Smooth muscle cell (in vitro differentiated cells): Measurements from ENCODE around the gene BMP8A. TPM values are rescaled to one million over a fixed set of nuclear protein-coding genes. Genes with fewer than 3 reads are reported as not detected.

ENCODE experiments used
- DNase-seq: peaks from one replicate; lab custom pipeline; 2025; ENCODE audit not compliant: unreplicated experiment; lab: John Stamatoyannopoulos, UW
- H2AFZ ChIP-seq: fragments of 200-600 bp; sonication (generic); 2 replicates; pipeline ENCODE4 v1.6.0; 2016; ENCODE audit warnings: antibody characterized with exemption, low read depth, mild to moderate bottlenecking
- H3F3A ChIP-seq: fragments of 200-600 bp; sonication (generic); 2 replicates; pipeline ENCODE4 v1.6.0; 2017; ENCODE audit warnings: antibody characterized with exemption, low read depth
- H3K27ac ChIP-seq: fragments of 200-600 bp; sonication (generic); 2 replicates; pipeline ENCODE4 v1.5.1; 2016; ENCODE audit warnings: low read depth, mild to moderate bottlenecking
- H3K27me3 ChIP-seq: fragments of 200-600 bp; sonication (generic); 2 replicates; pipeline ENCODE4 v1.6.1; 2016; ENCODE audit warnings: low read depth, mild to moderate bottlenecking
- H3K36me3 ChIP-seq: fragments of 200-600 bp; sonication (generic); 2 replicates; pipeline ENCODE4 v1.5.1; 2016; ENCODE audit warnings: low read depth
- H3K4me1 ChIP-seq: fragments of 200-600 bp; sonication (generic); 2 replicates; pipeline ENCODE4 v1.5.1; 2016; ENCODE audit warnings: low read depth
- H3K4me2 ChIP-seq: fragments of 200-600 bp; sonication (generic); 2 replicates; pipeline ENCODE4 v1.6.0; 2016; ENCODE audit warnings: mild to moderate bottlenecking
- H3K4me3 ChIP-seq: fragments of 200-600 bp; sonication (generic); 2 replicates; pipeline ENCODE4 v1.5.1; 2016; ENCODE audit warnings: mild to moderate bottlenecking
- H3K79me2 ChIP-seq: fragments of 200-600 bp; sonication (generic); 2 replicates; pipeline ENCODE4 v1.6.0; 2016; ENCODE audit warnings: low read depth, mild to moderate bottlenecking
- H3K9ac ChIP-seq: fragments of 200-600 bp; sonication (generic); 2 replicates; pipeline ENCODE4 v1.6.0; 2016; ENCODE audit warnings: low read depth
- H3K9me3 ChIP-seq: fragments of 200-600 bp; sonication (generic); replicated peaks from 2 replicates; pipeline ENCODE4 v1.5.1; 2016; ENCODE audit warnings: low read depth
- H4K20me1 ChIP-seq: fragments of 200-600 bp; sonication (generic); 2 replicates; pipeline ENCODE4 v1.6.0; 2016; ENCODE audit warnings: low read depth
- WGBS: methylation state at CpG from one replicate; pipeline ENCODE4 v1.1.7; 2016; ENCODE audit warnings: low lambda C conversion rate; 5-methylcytosine and 5-hydroxymethylcytosine counted together
- polyA plus RNA-seq: library from polyadenylated mRNA; unstranded; fragments of >200 nt; fragmentation: Nextera tagmentation; extraction: Ambion mirVana; gene quantifications from 2 replicates; pipeline ENCODE4 v1.2.1, GENCODE V29; 2016
- total RNA-seq: library from RNA; depleted of rRNA; stranded (reverse); fragments of >200 nt; gene quantifications from 2 replicates; pipeline ENCODE4 v1.2.3, GENCODE V29; 2014
- TF ChIP-seq, protein P1 (sequence below): fragments of 200-600 bp; sonication (generic); IDR thresholded peaks from 2 replicates; pipeline ENCODE4 v1.5.1; 2017; ENCODE audit warnings: borderline replicate concordance, mild to moderate bottlenecking, antibody characterized with exemption; ENCODE audit not compliant: insufficient read depth, poor library complexity, severe bottlenecking

Gene BMP8A
- total and polyA plus RNA-seq, 2 experiments from 2014 or later: 0.10 to 1.4 TPM

DNA sequence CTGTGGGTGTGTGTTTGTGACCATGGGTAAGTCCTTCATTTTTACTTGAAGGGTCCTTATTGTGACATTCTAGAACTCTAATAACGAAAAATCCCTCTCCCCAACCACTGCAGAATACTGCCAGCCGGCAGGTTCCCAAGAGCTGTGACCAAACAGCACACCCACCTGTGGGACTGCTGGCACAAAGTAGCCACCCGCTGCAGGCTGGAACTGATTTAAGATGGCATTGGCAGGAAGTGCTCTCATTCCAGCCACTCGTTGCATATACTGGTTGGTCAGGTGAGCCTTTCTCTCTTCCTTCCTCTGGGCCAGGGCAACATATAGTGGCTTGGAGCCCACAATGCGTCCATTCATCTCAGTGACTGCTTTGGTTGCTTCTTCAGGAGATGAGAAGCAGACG, 73.5 kb downstream of the BMP8A start:
- Histone ChIP-seq H3K79me2 (peaks cover 2% of the 10 kb centered on the region), H3F3A (peaks cover 23% of the 10 kb centered on the region), H3K27ac (no peak overlapping the region), H3K27me3 (no peaks in the 10 kb centered on the region), H3K4me2 (no peak overlapping the region), H3K36me3 (peaks cover 57% of the 10 kb centered on the region), H3K4me3 (no peak overlapping the region), H2AFZ (no peak overlapping the region), H3K9ac (no peak overlapping the region), H4K20me1 (peaks cover 83% of the 10 kb centered on the region), H3K9me3 (no peaks in the 10 kb centered on the region), H3K4me1 (no peaks in the 10 kb centered on the region)
- WGBS: over 99% methylated on average over 6 of the region's 6 CpGs
- TF ChIP-seq, protein P1, sequence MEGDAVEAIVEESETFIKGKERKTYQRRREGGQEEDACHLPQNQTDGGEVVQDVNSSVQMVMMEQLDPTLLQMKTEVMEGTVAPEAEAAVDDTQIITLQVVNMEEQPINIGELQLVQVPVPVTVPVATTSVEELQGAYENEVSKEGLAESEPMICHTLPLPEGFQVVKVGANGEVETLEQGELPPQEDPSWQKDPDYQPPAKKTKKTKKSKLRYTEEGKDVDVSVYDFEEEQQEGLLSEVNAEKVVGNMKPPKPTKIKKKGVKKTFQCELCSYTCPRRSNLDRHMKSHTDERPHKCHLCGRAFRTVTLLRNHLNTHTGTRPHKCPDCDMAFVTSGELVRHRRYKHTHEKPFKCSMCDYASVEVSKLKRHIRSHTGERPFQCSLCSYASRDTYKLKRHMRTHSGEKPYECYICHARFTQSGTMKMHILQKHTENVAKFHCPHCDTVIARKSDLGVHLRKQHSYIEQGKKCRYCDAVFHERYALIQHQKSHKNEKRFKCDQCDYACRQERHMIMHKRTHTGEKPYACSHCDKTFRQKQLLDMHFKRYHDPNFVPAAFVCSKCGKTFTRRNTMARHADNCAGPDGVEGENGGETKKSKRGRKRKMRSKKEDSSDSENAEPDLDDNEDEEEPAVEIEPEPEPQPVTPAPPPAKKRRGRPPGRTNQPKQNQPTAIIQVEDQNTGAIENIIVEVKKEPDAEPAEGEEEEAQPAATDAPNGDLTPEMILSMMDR: no peak
- DNase-seq: no peak

DNA sequence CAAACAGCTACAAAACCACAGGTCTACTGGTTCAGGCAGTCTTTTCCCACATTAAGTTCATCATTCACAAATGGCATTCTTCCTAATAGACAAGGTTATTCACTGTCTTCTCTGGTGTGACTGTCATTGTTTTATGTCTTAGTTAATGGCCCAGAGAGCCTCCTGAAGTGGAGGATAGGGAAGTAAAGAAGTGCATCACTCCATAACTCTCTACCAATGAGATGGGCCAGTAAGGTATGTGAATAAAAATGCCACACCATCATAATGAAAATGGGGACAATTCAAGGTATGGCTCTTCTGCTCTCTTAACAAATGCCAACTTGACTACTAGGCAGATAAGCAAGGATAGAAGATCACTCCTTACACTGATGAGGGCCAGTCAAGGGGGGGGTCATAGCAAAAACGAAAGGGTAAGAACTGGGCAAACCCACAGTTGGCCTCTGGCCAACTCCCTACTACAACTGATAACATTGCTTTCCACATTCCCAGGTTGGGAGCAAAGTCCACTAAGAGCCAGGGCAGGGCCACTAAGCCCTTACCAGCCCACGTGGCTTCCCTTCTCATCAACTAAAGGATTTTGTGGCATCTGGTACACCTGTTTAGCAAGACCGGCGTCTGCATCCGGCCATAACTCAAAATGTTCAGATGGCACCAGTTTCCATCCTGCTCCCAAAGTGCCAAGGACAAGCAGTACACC, 75.2 kb downstream of the BMP8A start:
- Histone ChIP-seq H3K9ac (no peak overlapping the region), H3K4me2 (no peak overlapping the region), H3K27ac (no peak overlapping the region), H3K9me3 (no peaks in the 10 kb centered on the region), H2AFZ (no peak overlapping the region), H4K20me1 (peaks cover 92% of the 10 kb centered on the region), H3F3A (peaks cover 16% of the 10 kb centered on the region), H3K27me3 (no peaks in the 10 kb centered on the region), H3K36me3 (peaks cover 65% of the 10 kb centered on the region), H3K79me2 (peaks cover 14% of the 10 kb centered on the region), H3K4me1 (no peaks in the 10 kb centered on the region), H3K4me3 (no peak overlapping the region)
- TF ChIP-seq, protein P1: no peak
- WGBS: 93% methylated on average over 5 of the region's 5 CpGs
- DNase-seq: no peak

DNA sequence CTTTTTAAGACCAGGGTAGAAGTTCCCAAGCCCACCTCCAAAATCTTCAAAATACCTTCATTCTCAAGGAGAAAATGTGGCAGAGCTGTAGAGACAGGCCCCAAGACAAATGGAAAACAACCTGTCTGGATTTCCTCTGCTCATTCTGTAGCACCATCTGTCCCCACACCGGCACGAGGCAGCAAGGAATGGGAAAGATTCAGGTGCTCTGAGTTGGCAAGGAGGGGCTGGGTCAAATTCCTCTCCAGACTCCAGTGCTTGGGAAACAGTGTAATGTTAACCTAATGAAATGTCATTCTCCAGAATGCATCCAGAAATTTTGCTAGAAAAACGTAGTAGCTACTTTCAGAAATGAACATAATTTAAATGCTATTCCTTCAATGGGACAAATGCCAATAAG, 75.9 kb downstream of the BMP8A start:
- peaks cover 21% of the 10 kb centered on the region for H3K79me2 ChIP-seq

More for the DNA sequence above, 75.9 kb downstream of the BMP8A start:
- Histone ChIP-seq H3K27me3 (no peaks in the 10 kb centered on the region), H3K36me3 (peaks cover 65% of the 10 kb centered on the region), H3K4me1 (no peaks in the 10 kb centered on the region), H4K20me1 (peaks cover 92% of the 10 kb centered on the region), H3K9ac (no peak overlapping the region), H3K4me3 (no peak overlapping the region), H3K27ac (no peak overlapping the region), H3K9me3 (no peaks in the 10 kb centered on the region), H2AFZ (no peak overlapping the region), H3F3A (peaks cover 10% of the 10 kb centered on the region), H3K4me2 (no peak overlapping the region)
- DNase-seq: no peak
- WGBS: 94% methylated on average over 3 of the region's 3 CpGs
- TF ChIP-seq, protein P1: no peak
